Mammary epithelial cell (primary cell): Measurements from ENCODE around the gene SEC31A.

Experiments used
- CTCF ChIP-seq, 2 donors: IDR thresholded peaks in 1 of 2; conservative IDR thresholded peaks in 1 of 2; 2 replicates each; pipeline ENCODE4 v1.5.1; 2011 to 2012; ENCODE audit warnings: inconsistent platforms in 2 of 2, low read length in 2 of 2, mild to moderate bottlenecking in 2 of 2, control low read depth in 1 of 2, low read depth in 1 of 2; ENCODE audit not compliant: insufficient read depth in 1 of 2; ENCODE audit errors: extremely low read depth in 1 of 2
- EZH2 ChIP-seq: IDR thresholded peaks from 2 replicates; pipeline ENCODE4 v1.6.1; 2012; ENCODE audit warnings: low read length, inconsistent platforms, borderline replicate concordance

- TF ChIP-seq EZH2 (no peak), CTCF (conservative IDR thresholded peaks at IDR 0.05 in 1 of 2, IDR thresholded peaks at IDR 0.05 in 1 of 2; ENCODE audit: extremely low read depth in 1 of 2, insufficient read depth in 1 of 2, low read depth in 1 of 2, low read length in 2 of 2) (no peak)
Observed at GRCh38 chr4:82797405-82798111, 93.4 kb downstream of the SEC31A start.
